ENCODE measurements around the gene FN3K.
A peak's percentile ranks its signal among the peaks of the same experiment; 100 is the strongest.

The FN3K gene

DNA sequence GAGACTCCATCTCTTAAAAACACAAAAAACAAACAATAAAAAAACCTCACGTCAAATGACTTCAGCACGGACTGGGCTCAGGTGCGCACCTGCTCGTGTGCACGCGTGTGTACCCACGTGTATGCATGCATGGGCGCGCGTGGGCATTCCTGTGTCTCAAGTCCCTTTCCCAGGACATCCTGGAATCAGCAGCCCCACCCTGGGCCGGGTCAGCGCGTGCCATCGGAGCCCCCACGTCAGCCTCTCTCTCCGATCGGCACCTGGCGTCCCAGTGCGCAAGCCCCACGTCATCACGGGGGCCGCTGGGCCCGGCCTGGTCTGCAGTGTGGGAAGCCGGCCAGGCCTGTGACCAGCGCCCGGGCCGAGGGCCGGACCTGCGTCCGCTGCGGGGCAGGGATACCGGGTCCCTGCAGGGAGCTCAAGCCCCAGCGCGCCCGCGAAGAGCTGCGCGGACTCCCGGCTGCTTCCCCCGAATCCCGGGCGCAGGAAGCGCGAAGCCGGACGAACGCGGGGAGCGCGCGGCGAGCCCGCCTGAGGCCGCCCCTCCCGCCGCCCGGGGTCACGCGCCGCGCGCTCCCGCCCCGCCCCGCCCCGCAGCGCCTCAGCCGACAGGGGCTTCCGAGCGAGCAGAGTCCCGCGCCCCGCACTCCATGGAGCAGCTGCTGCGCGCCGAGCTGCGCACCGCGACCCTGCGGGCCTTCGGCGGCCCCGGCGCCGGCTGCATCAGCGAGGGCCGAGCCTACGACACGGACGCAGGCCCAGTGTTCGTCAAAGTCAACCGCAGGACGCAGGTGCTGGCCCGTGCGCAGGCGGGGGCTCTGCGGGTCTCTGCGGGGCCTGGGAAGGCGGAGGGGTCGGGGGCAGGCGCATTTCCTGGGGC, at the start of gene FN3K:
Gene FN3K, plus strand, starts transcription at position 629 of the 880 bp plus-strand sequence. Its CDS starts 22 bp downstream, at position 651.
- no peak for DNase-seq (ENCODE audit: low read depth)

DNA sequence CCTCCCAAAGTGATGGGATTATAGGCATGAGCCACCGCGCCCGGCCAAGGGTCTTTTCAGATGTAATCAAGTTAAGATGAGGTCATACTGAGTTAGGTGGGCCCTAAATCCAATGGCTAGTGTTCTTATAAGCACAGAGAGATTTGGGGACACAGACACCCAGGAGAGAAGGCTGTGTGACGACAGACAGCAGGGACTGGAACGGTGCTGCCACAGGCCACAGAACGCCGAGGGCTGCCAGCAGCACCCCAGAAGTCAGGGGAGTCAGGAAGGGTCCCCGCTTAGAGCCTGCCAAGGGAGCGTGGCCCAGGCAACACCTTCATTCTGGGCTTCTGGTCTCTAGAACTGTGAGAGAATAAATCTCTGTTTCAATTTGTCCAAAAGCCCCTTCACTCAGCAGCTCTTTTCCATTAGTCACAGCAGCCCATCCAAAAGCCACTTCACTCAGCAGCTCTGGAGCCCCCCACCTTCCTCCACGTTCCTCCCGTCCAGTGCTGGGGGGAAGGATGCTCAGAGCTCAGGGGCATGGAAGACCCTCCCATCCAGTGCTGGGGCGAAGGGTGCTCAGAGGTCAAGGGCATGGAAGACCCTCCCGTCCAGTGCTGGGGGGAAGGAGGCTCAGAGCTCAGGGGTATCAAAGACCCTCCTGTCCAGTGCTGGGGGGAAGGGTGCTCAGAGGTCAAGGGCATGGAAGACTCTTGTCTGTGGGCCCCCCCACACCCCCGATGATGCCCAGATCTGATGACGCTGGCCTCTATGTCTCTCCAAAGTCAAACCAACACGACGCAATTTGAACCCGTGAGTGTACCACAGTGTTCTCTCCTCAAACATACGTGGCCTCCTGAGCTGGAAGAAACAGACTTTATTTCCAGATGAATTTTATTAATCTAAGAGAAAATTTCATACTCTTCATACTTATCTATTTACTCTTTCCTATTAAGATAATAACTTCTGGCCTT, 48.8 kb upstream of the FN3K start:
- DNase-seq (ENCODE audit: low read depth): no peak

DNA sequence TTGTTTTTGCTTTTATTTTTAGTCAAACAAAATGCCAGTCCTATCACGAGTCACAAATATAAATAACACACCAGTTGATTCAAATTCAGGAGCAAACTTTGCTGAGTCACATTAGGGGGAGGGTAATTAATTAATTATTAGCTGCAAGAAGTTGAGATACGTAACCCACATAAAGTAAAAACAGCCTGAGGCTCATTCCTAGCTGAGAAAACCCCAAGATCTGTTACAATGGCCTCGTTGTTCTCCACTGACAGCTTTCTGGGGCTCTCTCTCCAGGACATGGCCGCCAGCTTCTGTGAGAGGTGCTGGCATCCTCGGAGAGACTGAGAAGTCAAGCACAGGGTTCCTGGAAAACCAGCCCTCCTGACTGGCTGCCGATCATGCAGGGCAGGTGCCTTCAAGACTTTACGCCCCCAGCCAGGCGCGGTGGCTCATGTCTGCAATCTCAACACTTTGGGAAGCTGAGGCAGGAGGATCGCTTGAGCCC, 48.0 kb upstream of the FN3K start:
- no peak for DNase-seq (ENCODE audit: low read depth)

DNA sequence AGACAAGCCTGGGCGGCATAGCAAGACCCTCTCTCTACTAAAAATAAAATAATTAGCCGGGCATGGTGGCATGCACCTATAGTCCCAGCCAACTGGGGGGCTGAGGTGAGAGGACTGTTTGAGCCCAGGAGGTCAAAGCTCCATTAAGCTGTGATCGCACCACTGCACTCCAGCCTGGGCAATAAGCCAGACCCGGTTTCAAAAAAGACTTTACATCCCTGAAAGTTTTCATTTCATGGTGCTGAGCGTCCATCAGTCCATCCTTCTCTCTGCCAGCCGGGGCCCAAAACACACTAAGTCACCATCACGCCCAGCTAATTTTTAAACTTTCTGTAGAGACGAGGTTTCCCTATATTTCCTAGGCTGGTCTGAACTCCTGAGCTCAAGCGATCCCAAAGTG, 47.5 kb upstream of the FN3K start:
- no peak for DNase-seq (ENCODE audit: low read depth)

- no peak for DNase-seq (ENCODE audit: low read depth)
Observed at GRCh38 chr17:82689077-82689476, 46.3 kb upstream of the FN3K start.

GRCh38 chr17:82690786-82691489, 44.5 kb upstream of the FN3K start:
- no peak for DNase-seq (ENCODE audit: low read depth)

DNA sequence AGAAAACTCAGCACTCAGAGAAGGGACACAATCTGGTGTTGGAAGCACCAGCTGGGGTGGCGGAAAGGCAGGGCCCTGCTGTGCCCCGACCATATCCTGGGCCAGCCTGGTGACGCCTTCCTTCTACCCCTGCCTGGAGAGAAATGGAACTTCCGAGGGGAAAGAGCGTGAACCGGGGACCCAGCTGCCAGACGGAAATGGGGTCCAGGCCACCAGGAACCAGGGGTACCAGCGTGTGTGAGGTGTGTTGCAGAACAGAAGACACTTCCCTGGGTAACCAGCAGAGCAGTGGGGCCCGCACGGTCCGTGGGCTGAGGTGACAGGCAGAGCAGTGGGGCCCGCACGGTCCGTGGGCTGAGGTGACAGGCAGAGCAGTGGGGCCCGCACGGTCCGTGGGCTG, 43.7 kb upstream of the FN3K start:
- DNase-seq (ENCODE audit: low read depth): no peak

- no peak for DNase-seq (ENCODE audit: low read depth)
Observed at GRCh38 chr17:82692268-82692667, 43.1 kb upstream of the FN3K start.

- DNase-seq (ENCODE audit: low read depth): no peak
Observed at GRCh38 chr17:82693168-82693867, 42.1 kb upstream of the FN3K start.

DNA sequence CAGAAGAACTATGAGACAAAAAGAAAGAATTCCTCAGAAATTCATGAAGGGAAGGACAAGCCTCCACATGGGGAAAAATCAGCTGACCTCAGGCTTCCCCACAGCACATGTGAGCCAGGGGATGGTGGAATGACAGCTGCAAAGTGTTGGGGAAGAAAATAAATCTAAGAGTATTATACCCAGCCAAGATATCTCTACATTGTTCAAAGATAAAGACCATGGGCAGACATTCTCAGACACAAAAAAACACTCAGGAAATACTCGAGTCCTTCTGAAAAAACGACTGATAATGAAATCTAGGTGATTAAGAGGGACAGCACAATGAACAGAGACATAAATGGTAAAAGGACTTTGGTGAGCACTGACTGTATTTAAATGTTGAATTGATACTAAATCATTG, 40.8 kb upstream of the FN3K start:
- DNase-seq (ENCODE audit: low read depth): no peak

- DNase-seq (ENCODE audit: low read depth): no peak
Observed at GRCh38 chr17:82696259-82696658, 39.2 kb upstream of the FN3K start.

DNA sequence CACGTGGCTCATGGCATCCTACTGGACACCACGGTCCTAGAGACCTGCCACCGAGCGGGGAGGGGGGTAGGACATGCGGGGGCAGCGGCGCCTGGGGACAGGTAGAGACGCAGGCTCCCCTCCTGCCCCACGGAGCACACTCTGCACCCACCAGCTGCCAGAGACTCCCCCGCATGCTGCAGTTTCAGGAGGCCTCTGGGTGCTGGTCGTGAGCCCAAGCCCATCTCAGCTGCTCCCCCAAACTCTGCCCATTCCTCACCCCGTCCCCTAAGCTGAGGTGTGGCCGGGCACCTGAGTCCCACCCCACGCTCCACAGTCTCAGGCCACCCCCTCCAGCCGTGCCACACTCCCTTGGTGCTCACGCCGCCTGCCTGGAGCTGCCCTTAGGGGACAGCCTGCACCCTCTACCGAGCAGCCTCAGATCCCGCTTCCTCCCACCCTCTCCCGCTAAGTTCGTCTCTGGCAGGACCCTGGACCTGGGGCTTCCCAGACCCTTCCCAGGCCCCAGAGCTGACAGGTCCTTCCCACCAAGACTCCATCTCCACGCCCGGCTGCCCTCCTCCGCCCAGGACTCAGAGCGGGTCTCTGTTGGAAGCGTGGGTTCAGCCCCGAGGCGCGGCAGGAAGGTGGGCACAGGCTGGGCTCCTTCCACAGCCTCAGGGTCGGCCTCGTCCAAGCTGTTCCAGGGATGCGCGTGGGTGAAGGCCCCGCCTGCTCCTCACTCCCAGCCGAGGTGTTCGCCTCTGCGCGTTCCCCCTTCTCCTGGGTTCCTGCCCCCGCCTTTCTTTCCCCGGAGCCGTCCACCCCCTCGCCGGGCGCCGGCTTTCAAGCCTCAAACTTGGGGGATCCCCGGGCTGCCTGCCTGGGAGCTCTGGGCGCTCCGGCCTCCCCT, 38.3 kb upstream of the FN3K start:
- DNase-seq (ENCODE audit: low read depth): no peak

DNA sequence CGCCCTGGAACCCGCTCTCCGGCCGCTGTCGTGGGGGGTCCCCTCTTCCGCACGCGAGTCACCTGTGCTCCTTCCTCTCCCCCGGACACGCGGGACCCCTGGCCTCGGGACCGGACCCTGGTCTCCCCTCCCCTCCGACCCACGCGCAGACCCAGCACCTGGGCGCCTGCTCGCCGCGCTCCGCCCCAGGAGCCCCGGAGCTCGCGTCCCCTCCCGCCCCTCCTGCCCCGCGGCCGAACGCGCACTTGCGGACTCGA, 37.7 kb upstream of the FN3K start:
- DNase-seq (ENCODE audit: low read depth): no peak

DNA sequence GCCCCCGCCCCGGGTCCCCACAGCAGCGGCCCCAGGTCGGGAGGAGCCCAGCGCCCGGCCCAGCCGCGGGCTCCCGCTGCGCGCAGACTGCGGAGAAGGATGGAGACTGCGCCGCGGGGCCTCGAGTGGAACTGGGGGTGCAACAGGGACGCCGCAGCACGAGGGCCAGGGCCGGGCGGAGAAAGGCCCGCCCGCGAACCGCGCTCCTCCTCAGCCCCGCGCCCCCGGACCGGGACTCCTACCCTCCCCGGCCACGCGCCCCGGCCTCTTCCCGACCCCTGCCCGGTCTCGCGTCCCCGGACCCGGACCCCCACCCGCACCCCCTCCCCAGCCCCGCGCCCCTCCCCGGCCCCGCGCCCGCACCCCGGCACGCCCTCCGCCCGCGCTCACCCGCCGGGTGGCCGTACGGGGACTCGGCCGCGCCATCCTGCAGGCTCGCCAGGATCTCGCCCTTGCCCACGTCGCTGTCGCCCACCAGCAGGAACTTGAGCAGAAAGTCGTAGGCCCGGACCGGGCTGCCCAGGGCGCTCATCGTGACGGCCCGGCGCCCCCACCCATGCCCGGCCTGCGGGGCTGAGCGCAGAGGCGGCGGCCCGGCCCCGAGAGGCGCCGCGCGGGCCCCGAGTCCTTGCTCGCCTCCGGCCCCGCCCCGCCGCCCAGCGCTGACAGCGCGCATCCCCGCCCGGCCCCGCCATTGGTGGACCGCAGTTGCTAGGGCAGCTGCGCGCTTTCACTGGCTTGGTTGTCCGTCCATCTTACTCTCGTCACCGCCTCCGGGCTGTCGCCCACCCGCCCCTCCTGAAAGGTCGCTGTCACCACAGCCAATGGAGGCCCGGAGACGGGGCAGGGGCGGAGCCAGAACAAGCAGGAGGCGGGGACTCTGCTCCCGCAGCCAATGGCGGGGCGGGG, 37.1 kb upstream of the FN3K start, which contains the start of gene RAB40B:
Gene RAB40B, minus strand, starts transcription at position 634 of the 909 bp plus-strand sequence. Its CDS starts 102 bp downstream, at position 532.
- DNase-seq (ENCODE audit: low read depth): peak; percentile 97

DNA sequence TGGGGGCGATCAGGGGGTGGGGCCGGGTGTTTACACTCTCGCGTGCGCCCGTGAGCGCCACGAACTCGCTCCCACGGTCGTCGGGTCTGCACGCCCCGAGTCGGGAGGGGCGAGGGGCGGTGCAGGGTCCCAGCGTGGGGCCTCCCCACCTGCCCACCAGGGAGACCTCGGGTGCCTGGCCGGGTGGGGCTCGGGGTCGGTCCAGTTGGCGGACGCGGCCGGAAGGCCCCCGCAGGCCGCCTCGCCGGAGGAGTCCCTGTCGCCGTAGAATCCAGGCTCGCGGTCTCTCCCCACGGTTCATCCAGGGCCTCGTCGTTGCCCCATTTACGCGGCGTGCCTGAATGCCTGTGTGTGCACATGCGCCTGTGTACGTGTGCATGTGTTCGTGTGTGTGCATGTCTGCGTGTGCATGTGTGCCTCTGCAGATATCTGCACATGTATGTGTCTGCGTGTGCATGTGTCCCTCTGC, 36.4 kb upstream of the FN3K start:
- DNase-seq (ENCODE audit: low read depth): no peak

GRCh38 chr17:82699551-82699950, 35.9 kb upstream of the FN3K start:
- DNase-seq (ENCODE audit: low read depth): no peak

DNA sequence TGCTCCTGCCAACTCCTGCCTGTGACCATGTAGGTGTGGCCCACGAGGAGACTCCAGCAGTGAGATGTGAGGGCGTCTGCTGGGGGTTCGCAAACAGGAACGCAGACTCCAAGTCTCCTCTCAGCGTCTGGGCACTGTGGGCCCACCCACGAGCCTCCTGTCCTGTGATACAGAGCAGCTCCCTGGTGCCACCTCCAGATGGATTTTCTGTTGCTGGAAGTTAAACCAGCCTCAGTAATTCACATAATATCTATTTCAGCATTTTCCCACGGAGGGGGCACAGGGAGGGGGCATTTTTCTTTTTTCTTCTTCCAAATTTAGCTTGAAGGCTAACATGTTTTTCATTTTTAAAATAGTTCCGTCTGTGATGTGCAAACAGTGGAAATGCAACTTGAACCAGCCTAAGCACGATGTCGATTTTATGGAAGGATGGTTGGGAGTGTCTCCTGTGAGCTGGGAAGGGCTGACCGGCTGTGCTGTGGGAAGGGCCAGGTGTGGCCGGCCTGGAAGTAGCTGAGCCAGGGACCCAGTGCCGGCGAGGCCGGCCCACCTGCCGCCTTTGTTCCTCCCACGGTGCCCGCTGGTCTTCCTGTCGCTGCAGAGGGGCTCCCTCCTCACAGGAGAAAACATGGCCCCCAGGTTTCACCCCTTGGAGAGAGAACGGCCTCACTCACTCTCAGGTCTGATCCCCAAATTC, 33.0 kb upstream of the FN3K start:
- DNase-seq (ENCODE audit: low read depth): no peak

GRCh38 chr17:82703036-82703745, 32.2 kb upstream of the FN3K start:
- DNase-seq (ENCODE audit: low read depth): no peak
